K562 (cell line): ENCODE results near the gene COMMD10. TPM values are rescaled to one million over a fixed set of nuclear protein-coding genes. Genes with fewer than 3 reads are reported as not detected.

Source experiments
- AFF4 ChIP-seq: sonication (generic); formaldehyde crosslinking; IDR thresholded peaks from 2 replicates; pipeline ENCODE4 v1.8.0; 2023; ENCODE audit warnings: mild to moderate bottlenecking, missing genetic modification reagents
- GTF3C2 ChIP-seq: IDR thresholded peaks from 3 replicates; pipeline ENCODE4 v1.6.1; 2011; ENCODE audit warnings: borderline replicate concordance, mild to moderate bottlenecking, moderate library complexity; ENCODE audit not compliant: insufficient read length; ENCODE audit errors: extremely low read depth
- NR4A1 ChIP-seq, 2 experiments: fragments of 250-450 bp in 1 of 2; fragments of 450-650 bp in 1 of 2; sonication (Bioruptor Pico) in 1 of 2; IDR thresholded peaks; 2 replicates each; pipeline versions ENCODE4 v1.4.0 to v1.6.1; 2016 to 2020; ENCODE audit warnings: mild to moderate bottlenecking in 2 of 2, missing compliant biosample characterization in 1 of 2, missing genetic modification characterization in 1 of 2, moderate library complexity in 1 of 2
- PPARD ChIP-seq: fragments of 250-450 bp; sonication (Bioruptor Pico); IDR thresholded peaks from 2 replicates; pipeline ENCODE4 v1.8.0; 2022; ENCODE audit warnings: inconsistent platforms, mild to moderate bottlenecking, moderate library complexity
- TFAP4 ChIP-seq: sonication (generic); formaldehyde crosslinking; IDR thresholded peaks from 2 replicates; pipeline ENCODE4 v1.8.0; 2022; ENCODE audit warnings: missing genetic modification reagents, mild to moderate bottlenecking, moderate library complexity, borderline replicate concordance
- ZNF830 ChIP-seq: fragments of 250-450 bp; sonication (Bioruptor Pico); IDR thresholded peaks from 2 replicates; pipeline ENCODE4 v1.5.0; 2021; ENCODE audit warnings: mild to moderate bottlenecking
- polyA plus RNA-seq, 8 experiments: library from polyadenylated mRNA; depleted of rRNA in 4 of 8; stranded (reverse) in 5 of 8; unstranded in 3 of 8; fragments of >200 nt; fragmentation: Nextera tagmentation in 2 of 8; fragmentation: Illumina TruSeq in 1 of 8; extraction: Ambion mirVana in 2 of 8; extraction: Trizol in 1 of 8; gene quantifications; 2 replicates each; pipeline versions ENCODE4 v1.2.1 to v1.2.3, GENCODE V29; 2011 to 2014; ENCODE audit warnings: inconsistent platforms in 1 of 8, missing spikeins in 1 of 8
- total RNA-seq, 7 experiments: library from RNA; depleted of rRNA in 6 of 7; stranded (reverse); fragments of >200 nt in 6 of 7; fragmentation: Illumina TruSeq in 2 of 7; extraction: Trizol in 2 of 7; gene quantifications; 2 replicates each; pipeline versions ENCODE4 v1.2.1 to v1.2.3, GENCODE V29; 2011 to 2021; ENCODE audit warnings: low replicate concordance in 1 of 7

The COMMD10 gene
- total and polyA plus RNA-seq, 9 of the 15 experiments (the other 6 are each of a cell fraction or from before 2014, with no cell fraction given) = 17.9 to 101 (median 28.0) TPM

GRCh38 chr5:116303340-116303739 is 218.5 kb downstream of the COMMD10 start (continued):
- TF ChIP-seq PPARD (CRISPR knock-in tag) (no peak), TFAP4 (CRISPR knock-in tag) (no peak), ZNF830 (CRISPR knock-in tag) (no peak), GTF3C2 (no peak), AFF4 (no peak), NR4A1 (CRISPR knock-in tag; IDR thresholded peaks at IDR 0.05) (no peak), NR4A1 (tag; IDR thresholded peaks at IDR 0.05) (no peak)
